Gastroesophageal sphincter (tissue), 3 donors: ENCODE results near the gene FCRL5.

Experiments
- EP300 ChIP-seq: sonication (generic); formaldehyde crosslinking; IDR thresholded peaks from one replicate; pipeline ENCODE4 v1.6.1; 2017; ENCODE audit warnings: antibody characterized with exemption, mild to moderate bottlenecking
- POLR2A ChIP-seq, 2 donors: fragments of 450-650 bp; IDR thresholded peaks; one replicate each; pipeline ENCODE4 v1.6.1; 2017; ENCODE audit warnings: antibody characterized with exemption in 2 of 2, mild to moderate bottlenecking in 2 of 2, moderate library complexity in 1 of 2
- POLR2AphosphoS5 ChIP-seq: sonication (generic); formaldehyde crosslinking; IDR thresholded peaks from one replicate; pipeline ENCODE4 v1.6.1; 2017; ENCODE audit warnings: antibody characterized with exemption
- TF ChIP-seq, protein P1 (sequence below), 4 experiments: fragments of 200-600 bp in 2 of 4; fragments of 450-650 bp in 2 of 4; sonication (generic) in 1 of 4; IDR thresholded peaks; one replicate each; pipeline ENCODE4 v1.5.1; 2017 to 2019; ENCODE audit warnings: antibody characterized with exemption in 4 of 4, mild to moderate bottlenecking in 2 of 4, moderate library complexity in 2 of 4

DNA sequence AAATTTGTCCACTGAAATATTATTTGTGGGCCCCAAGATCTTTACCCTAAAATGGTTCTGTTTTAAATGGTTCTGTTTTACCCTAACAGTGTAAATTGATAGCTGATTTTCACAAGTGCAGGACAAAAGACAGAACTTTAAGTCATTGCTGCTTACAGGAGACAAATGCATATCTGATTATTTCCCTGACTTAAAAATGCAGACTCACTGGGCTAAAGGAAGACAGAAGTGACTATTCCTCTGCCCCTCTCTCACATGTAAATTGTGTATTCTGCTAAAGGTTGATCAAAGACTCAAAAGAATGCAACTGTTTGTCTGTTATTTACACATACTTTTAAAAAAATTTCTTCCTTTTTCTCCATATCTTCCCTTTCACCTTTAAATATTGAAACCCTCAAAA lies 12.7 kb downstream of the FCRL5 start:
- TF ChIP-seq, protein P1, sequence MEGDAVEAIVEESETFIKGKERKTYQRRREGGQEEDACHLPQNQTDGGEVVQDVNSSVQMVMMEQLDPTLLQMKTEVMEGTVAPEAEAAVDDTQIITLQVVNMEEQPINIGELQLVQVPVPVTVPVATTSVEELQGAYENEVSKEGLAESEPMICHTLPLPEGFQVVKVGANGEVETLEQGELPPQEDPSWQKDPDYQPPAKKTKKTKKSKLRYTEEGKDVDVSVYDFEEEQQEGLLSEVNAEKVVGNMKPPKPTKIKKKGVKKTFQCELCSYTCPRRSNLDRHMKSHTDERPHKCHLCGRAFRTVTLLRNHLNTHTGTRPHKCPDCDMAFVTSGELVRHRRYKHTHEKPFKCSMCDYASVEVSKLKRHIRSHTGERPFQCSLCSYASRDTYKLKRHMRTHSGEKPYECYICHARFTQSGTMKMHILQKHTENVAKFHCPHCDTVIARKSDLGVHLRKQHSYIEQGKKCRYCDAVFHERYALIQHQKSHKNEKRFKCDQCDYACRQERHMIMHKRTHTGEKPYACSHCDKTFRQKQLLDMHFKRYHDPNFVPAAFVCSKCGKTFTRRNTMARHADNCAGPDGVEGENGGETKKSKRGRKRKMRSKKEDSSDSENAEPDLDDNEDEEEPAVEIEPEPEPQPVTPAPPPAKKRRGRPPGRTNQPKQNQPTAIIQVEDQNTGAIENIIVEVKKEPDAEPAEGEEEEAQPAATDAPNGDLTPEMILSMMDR (IDR thresholded peaks at IDR 0.05), result no peak
- TF ChIP-seq POLR2A (IDR thresholded peaks at IDR 0.05) (no peak), POLR2AphosphoS5 (no peak), EP300 (no peak)
